Type B pancreatic cell (in vitro differentiated cells): ENCODE data around the gene RELCH. TPM values are rescaled to one million over a fixed set of nuclear protein-coding genes. Genes with fewer than 3 reads are reported as not detected.
A peak's percentile ranks its signal among the peaks of the same experiment; 100 is the strongest.

Experiments
- DNase-seq: peaks from one replicate; pipeline ENCODE4 v3.0.0; 2021; ENCODE audit warnings: mixed read lengths; ENCODE audit not compliant: unreplicated experiment; ENCODE audit errors: extremely low spot score
- H3K27ac Mint-ChIP-seq: 2 replicates; pipeline ENCODE4 v1.8.0; 2021; ENCODE audit warnings: mild to moderate bottlenecking, mixed read lengths
- H3K27me3 Mint-ChIP-seq: 2 replicates; pipeline ENCODE4 v1.8.0; 2021; ENCODE audit warnings: mixed read lengths
- H3K36me3 Mint-ChIP-seq: 2 replicates; pipeline ENCODE4 v1.8.0; 2021; ENCODE audit warnings: mixed read lengths
- H3K4me1 Mint-ChIP-seq: one replicate; pipeline ENCODE4 v1.8.0; 2021; ENCODE audit warnings: mixed read lengths; ENCODE audit not compliant: unreplicated experiment
- H3K4me3 Mint-ChIP-seq: 2 replicates; pipeline ENCODE4 v1.8.0; 2021; ENCODE audit warnings: mild to moderate bottlenecking, mixed read lengths
- H3K9me3 Mint-ChIP-seq: 2 replicates; pipeline ENCODE4 v1.8.0; 2021; ENCODE audit warnings: mixed read lengths
- total RNA-seq: library from RNA; stranded (reverse); gene quantifications from 2 replicates; pipeline ENCODE4 v1.2.1, GENCODE V29; 2021; ENCODE audit warnings: low replicate concordance
- TF ChIP-seq, protein P1 (sequence below): fragments of 200-600 bp; sonication (generic); conservative IDR thresholded peaks from 2 replicates; pipeline ENCODE4 v1.5.0; 2021; ENCODE audit warnings: antibody characterized with exemption, mild to moderate bottlenecking

The RELCH gene
- total RNA-seq, 1 donor from 2014 or later = 27.4 TPM

DNA sequence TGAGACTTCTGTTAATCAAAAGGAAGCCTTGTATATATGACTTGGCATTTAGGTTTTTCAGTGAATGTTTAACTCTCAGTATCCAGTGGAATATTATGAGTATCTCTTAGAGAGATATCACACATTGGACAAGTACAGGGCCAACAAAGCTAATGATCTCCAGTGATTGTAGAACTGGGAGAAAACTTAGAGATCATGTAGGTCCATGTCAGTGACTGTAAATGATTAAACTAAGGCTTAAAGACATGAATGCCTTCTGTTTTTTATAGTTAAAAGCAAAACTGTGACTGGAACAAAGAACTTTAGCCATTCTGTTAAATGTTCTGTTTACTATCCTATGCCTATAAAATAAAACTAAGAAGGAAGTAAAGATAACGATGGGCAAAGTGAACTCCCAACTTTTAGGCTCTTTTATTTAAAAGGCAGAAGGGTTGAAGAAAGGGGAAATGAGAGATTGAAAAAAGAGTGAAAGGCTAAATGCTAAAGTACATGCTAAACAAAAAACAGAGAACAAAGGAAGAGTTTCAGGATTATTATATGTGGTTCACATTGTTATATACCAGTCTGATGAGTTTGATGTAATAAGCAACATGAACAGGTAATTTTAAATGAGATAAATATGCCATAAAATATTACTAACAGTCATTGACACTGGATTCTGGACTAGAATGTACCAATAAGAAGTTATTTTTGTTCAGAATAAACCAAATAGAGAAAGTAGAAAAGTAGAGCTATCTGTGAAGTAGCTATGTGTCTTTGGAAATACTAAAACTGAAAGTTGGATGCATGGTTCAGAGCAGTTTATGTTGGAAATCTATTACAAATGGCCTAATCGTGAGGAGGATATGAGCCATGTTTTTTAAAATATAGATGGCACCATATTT, 101.0 kb downstream of the RELCH start:
- Mint-ChIP-seq H3K27ac (no peak overlapping the region), H3K4me1 (no peaks in the 10 kb centered on the region), H3K9me3 (no peaks in the 10 kb centered on the region), H3K4me3 (no peak overlapping the region), H3K27me3 (no peaks in the 10 kb centered on the region), H3K36me3 (peaks cover 18% of the 10 kb centered on the region)
- TF ChIP-seq, protein P1, sequence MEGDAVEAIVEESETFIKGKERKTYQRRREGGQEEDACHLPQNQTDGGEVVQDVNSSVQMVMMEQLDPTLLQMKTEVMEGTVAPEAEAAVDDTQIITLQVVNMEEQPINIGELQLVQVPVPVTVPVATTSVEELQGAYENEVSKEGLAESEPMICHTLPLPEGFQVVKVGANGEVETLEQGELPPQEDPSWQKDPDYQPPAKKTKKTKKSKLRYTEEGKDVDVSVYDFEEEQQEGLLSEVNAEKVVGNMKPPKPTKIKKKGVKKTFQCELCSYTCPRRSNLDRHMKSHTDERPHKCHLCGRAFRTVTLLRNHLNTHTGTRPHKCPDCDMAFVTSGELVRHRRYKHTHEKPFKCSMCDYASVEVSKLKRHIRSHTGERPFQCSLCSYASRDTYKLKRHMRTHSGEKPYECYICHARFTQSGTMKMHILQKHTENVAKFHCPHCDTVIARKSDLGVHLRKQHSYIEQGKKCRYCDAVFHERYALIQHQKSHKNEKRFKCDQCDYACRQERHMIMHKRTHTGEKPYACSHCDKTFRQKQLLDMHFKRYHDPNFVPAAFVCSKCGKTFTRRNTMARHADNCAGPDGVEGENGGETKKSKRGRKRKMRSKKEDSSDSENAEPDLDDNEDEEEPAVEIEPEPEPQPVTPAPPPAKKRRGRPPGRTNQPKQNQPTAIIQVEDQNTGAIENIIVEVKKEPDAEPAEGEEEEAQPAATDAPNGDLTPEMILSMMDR = no peak
- no peak for DNase-seq

DNA sequence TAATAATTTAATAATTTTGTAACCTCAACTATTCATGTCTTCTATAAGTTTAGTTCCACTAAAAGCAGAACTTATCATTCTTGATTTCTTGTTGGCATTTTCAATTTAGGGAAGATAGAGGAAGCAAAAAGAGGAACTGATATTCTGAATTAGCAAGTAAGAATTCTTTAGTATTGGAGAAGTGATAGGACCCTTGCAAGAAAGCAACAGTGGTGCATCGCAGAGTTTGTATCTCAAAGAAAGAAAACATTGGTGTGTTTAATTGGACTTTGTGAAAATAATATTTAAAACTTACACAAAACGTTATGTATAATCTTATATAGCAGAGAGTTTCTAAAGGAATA, 101.6 kb downstream of the RELCH start:
- Mint-ChIP-seq H3K27ac (no peak overlapping the region), H3K4me1 (no peaks in the 10 kb centered on the region), H3K27me3 (no peaks in the 10 kb centered on the region), H3K4me3 (no peak overlapping the region), H3K9me3 (no peaks in the 10 kb centered on the region), H3K36me3 (peaks cover 21% of the 10 kb centered on the region)
- TF ChIP-seq, protein P1 = no peak
- no peak for DNase-seq

DNA sequence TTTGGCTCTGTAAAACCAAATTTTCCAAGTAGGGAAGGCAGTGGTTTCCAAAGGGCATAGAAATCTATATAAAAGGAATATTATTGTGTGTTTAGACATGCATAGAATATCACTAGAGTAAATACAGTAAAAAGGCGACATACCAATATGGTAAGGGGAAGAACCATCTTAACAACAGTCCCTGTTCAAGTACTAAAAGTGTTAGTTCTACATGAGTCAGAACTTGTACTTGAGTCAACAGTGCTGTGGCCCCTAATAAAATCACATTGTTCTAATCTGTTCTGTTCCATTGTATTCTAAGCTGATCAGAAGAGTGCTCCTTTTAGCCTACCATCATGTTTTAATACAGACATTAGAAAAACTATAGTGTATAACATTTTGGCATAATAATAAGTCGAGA, 102.0 kb downstream of the RELCH start:
- no peaks in the 10 kb centered on the region for H3K9me3 Mint-ChIP-seq
- no peak overlapping the region for H3K27ac Mint-ChIP-seq
- TF ChIP-seq, protein P1 = no peak

DNA sequence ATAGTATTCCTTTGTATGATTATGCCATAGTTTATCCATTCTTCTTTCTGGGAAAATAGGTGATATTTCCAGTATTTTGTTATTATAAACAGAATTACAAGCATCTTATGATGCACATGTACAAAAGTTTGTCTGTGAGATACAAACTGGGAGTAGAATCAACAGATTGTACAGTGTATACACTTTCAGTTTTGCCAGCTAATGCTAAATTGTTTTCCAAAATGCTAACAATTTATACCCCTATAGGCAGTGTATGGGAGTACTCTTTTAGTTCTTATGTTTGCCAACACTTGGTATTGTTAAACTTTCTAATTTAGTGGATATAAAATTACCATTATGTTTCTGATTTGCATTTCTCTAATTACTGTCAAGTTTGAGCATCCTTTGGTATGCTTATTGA, 107.0 kb downstream of the RELCH start:
- no peaks in the 10 kb centered on the region for H3K4me1 Mint-ChIP-seq
- no peaks in the 10 kb centered on the region for H3K9me3 Mint-ChIP-seq
- no peak overlapping the region for H3K4me3 Mint-ChIP-seq

More for the DNA sequence above, 102.0 kb downstream of the RELCH start:
- H3K4me3 Mint-ChIP-seq = no peak overlapping the region
- no peak for DNase-seq
- no peaks in the 10 kb centered on the region for H3K4me1 Mint-ChIP-seq
- no peaks in the 10 kb centered on the region for H3K27me3 Mint-ChIP-seq
- H3K36me3 Mint-ChIP-seq = peaks cover 21% of the 10 kb centered on the region

DNA sequence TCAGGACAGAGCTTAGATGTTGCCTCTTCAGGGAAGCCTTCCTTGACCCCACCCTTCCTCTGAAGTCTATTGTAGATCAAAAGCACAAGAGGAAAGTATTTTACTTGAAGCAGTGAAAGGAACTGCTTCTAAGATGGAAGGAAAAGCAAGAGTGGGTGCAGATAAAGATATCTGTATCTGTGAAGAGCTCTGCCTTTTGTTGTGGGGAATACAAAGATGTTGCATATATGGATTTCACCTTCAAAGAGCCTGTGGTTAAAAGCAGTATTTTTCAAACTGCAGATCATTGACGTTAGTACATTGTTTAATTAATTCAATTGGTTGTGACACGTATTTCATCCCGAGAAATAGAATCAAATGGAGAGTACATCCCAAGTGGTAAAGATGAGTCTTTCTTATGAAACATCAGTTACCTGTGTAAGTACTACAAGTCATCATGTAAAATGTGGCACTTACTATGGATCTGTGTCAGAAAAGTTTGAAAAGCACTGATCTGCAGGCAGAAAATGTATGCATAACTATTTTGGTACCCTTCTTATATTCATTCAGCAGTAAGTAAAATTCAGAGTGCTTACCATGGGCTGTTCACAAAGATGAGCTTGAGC, 113.4 kb downstream of the RELCH start:
- H3K27me3 Mint-ChIP-seq = no peaks in the 10 kb centered on the region
- H3K4me3 Mint-ChIP-seq = no peak overlapping the region
- H3K4me1 Mint-ChIP-seq = no peaks in the 10 kb centered on the region
- H3K9me3 Mint-ChIP-seq = no peaks in the 10 kb centered on the region
- no peak overlapping the region for H3K27ac Mint-ChIP-seq
- DNase-seq = no peak
- peaks cover 21% of the 10 kb centered on the region for H3K36me3 Mint-ChIP-seq
- TF ChIP-seq, protein P1 = no peak

More for the DNA sequence above, 107.0 kb downstream of the RELCH start:
- no peak for DNase-seq
- Mint-ChIP-seq H3K36me3 (peaks cover 7% of the 10 kb centered on the region), H3K27ac (no peak overlapping the region), H3K27me3 (no peaks in the 10 kb centered on the region)
- TF ChIP-seq, protein P1 = peak; percentile 52
